ENCODE data around the gene RALY.

Gene RALY

DNA sequence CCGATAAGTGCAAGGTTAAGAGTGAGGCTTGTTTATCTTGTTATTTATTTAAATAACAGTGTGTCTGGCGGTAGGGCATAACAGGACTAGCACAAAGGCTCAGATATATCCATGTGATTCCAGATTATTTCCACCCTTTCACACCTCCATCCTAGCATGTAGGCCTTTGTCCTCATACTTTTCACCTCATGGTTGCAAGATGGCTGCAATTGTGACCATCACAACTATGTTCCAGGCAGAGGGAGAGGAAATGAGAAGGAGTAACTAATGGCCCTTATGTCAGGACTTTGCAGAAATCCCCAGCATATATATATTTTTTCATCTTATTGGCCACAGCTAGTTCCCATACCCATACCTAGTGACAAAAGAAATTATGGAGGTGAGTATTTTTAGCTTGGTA is 23.5 kb upstream of the RALY start:
- Histone ChIP-seq H3K4me2 (ENCODE audit: low read length) (no peak overlapping the region), H3K36me3 (ENCODE audit: insufficient read depth, low read length) (no peaks in the 10 kb centered on the region), H3K9me3 (replicated peaks; ENCODE audit: low read length) (no peaks in the 10 kb centered on the region), H3K27me3 (ENCODE audit: control insufficient read depth, insufficient read depth, low read length) (peaks cover 8% of the 10 kb centered on the region), H3K4me3 (ENCODE audit: low read length) (no peak overlapping the region), H3K9ac (ENCODE audit: low read depth, low read length) (no peak overlapping the region), H3K4me1 (ENCODE audit: control insufficient read depth, insufficient read depth, low read length) (no peaks in the 10 kb centered on the region)

DNA sequence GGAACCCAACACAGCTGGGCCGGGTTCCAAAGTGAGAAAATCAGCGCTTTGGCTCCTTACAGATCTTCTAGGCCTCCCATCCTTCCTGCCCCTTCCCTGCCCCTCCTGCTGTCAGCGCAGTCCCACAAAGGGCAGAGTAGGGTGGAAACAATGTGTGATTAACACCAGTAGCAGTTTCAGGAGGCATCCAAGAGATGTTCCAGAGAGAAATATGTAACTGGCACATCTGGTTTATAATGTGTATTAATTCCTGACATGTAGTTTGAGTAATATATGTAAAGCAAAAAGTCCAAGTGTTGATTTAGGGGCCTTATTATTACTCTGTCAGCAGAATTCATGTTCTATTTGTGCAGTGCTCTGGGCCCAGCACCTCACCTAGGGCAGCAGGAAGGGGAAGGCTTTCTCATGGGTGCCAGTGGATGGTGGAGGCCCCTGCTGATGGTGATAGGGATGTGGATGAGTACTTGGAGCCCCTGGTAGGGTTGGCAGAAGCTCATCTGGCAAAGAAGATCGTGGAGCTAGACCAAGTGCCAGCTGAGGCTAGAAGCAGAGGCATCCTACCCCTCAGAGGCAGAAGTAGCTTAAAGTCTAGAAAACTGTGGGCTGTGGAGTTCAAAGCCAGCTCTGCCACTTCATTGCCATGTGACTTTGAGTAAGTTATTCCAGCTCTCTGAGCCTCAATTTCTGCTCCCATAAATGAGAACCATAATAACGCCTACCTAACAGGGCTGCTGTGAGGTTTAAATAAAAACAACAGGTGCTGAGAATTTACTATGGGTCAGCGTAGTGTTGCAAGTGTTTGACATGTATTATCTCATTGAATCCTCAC is 22.4 kb upstream of the RALY start:
- Histone ChIP-seq H3K4me1 (ENCODE audit: control insufficient read depth, insufficient read depth, low read length) (no peaks in the 10 kb centered on the region), H3K9ac (ENCODE audit: low read depth, low read length) (no peak overlapping the region), H3K4me3 (ENCODE audit: low read length) (no peak overlapping the region), H3K36me3 (ENCODE audit: insufficient read depth, low read length) (no peaks in the 10 kb centered on the region), H3K9me3 (replicated peaks; ENCODE audit: low read length) (no peaks in the 10 kb centered on the region), H3K27me3 (ENCODE audit: control insufficient read depth, insufficient read depth, low read length) (peaks cover 6% of the 10 kb centered on the region), H3K4me2 (ENCODE audit: low read length) (no peak overlapping the region)

DNA sequence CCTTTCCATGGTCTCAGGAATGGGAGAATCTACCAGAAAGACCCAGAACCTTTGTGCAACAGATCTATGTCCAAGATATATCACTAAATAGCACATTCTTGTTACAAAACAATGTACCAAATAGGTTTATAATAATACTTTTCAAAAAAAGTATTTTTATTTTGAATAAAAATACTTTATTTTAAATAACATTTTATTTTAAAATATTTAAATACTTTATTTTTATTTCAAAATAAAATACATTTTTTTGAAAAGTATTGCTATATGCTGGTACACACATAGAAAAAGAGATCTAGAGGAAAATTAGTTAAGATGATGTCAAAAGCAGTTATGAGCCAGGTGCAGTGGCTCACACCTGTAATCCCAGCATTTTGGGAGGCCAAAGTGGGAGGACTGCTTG is 16.8 kb upstream of the RALY start:
- no peaks in the 10 kb centered on the region for H3K9me3 ChIP-seq (replicated peaks; ENCODE audit: low read length)
- no peak overlapping the region for H3K4me2 ChIP-seq (ENCODE audit: low read length)
- H3K9ac ChIP-seq (ENCODE audit: low read depth, low read length) = no peak overlapping the region
- no peak overlapping the region for H3K4me3 ChIP-seq (ENCODE audit: low read length)
- peaks cover 43% of the 10 kb centered on the region for H3K27me3 ChIP-seq (ENCODE audit: control insufficient read depth, insufficient read depth, low read length)
- H3K36me3 ChIP-seq (ENCODE audit: insufficient read depth, low read length) = no peaks in the 10 kb centered on the region
- no peaks in the 10 kb centered on the region for H3K4me1 ChIP-seq (ENCODE audit: control insufficient read depth, insufficient read depth, low read length)

DNA sequence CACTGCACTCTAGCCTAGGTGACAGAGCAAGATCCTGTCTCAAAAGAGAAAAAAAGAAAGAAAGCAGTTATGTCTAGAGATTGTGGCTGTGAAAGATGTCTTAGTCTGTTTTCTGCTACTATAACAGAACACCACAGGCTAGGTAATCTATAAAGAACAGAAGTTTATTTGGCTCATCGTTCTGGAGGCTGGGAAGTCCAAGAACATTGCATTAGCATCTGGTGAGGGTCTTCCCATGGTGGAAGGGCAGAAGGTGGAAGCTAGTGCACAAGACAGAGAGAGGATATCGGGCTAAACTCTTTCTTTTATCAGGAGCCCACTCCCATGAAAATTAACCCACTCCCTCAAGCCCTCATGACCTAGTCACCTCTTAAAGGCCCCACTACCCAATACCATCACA is 16.2 kb upstream of the RALY start:
- no peak overlapping the region for H3K4me3 ChIP-seq (ENCODE audit: low read length)
- no peaks in the 10 kb centered on the region for H3K9me3 ChIP-seq (replicated peaks; ENCODE audit: low read length)
- H3K36me3 ChIP-seq (ENCODE audit: insufficient read depth, low read length) = no peaks in the 10 kb centered on the region
- no peaks in the 10 kb centered on the region for H3K4me1 ChIP-seq (ENCODE audit: control insufficient read depth, insufficient read depth, low read length)
- H3K4me2 ChIP-seq (ENCODE audit: low read length) = no peak overlapping the region
- H3K27me3 ChIP-seq (ENCODE audit: control insufficient read depth, insufficient read depth, low read length) = peaks cover 43% of the 10 kb centered on the region
- no peak overlapping the region for H3K9ac ChIP-seq (ENCODE audit: low read depth, low read length)

- H3K27me3 ChIP-seq (ENCODE audit: control insufficient read depth, insufficient read depth, low read length) = peaks cover 47% of the 10 kb centered on the region
- H3K9me3 ChIP-seq (replicated peaks; ENCODE audit: low read length) = no peaks in the 10 kb centered on the region
- H3K4me3 ChIP-seq (ENCODE audit: low read length) = no peak overlapping the region
- no peaks in the 10 kb centered on the region for H3K4me1 ChIP-seq (ENCODE audit: control insufficient read depth, insufficient read depth, low read length)
- H3K4me2 ChIP-seq (ENCODE audit: low read length) = no peak overlapping the region
- H3K9ac ChIP-seq (ENCODE audit: low read depth, low read length) = no peak overlapping the region
- H3K36me3 ChIP-seq (ENCODE audit: insufficient read depth, low read length) = no peaks in the 10 kb centered on the region
Measured at GRCh38 chr20:33979094-33979493, 14.6 kb upstream of the RALY start.

DNA sequence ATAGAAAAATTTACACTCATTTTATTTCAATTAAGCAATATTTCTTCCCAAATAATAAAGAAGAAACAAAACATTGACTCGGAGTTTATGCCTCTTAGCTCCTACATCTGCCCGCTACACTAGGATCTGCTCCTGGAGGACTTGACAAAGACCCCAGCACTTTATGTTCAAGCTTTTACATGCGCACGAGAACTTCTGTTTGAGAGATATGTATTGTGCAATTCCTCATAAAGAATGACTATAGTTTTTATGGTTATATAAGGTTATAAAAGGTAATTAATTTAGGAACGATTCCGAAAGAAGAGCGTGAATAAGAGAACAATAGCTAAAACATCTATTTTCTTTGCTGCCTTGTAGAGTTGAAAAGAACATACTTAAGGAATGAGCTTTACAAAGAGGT is 12.4 kb upstream of the RALY start:
- Histone ChIP-seq H3K27me3 (ENCODE audit: control insufficient read depth, insufficient read depth, low read length) (peaks cover 45% of the 10 kb centered on the region), H3K4me2 (ENCODE audit: low read length) (no peak overlapping the region), H3K9ac (ENCODE audit: low read depth, low read length) (no peak overlapping the region), H3K4me3 (ENCODE audit: low read length) (no peak overlapping the region), H3K36me3 (ENCODE audit: insufficient read depth, low read length) (no peaks in the 10 kb centered on the region), H3K9me3 (replicated peaks; ENCODE audit: low read length) (no peaks in the 10 kb centered on the region), H3K4me1 (ENCODE audit: control insufficient read depth, insufficient read depth, low read length) (no peaks in the 10 kb centered on the region)

GRCh38 chr20:33981964-33982363 is 11.7 kb upstream of the RALY start:
- Histone ChIP-seq H3K9me3 (replicated peaks; ENCODE audit: low read length) (no peaks in the 10 kb centered on the region), H3K36me3 (ENCODE audit: insufficient read depth, low read length) (no peaks in the 10 kb centered on the region), H3K4me1 (ENCODE audit: control insufficient read depth, insufficient read depth, low read length) (no peaks in the 10 kb centered on the region), H3K4me3 (ENCODE audit: low read length) (no peak overlapping the region), H3K4me2 (ENCODE audit: low read length) (no peak overlapping the region), H3K9ac (ENCODE audit: low read depth, low read length) (no peak overlapping the region), H3K27me3 (ENCODE audit: control insufficient read depth, insufficient read depth, low read length) (peaks cover 40% of the 10 kb centered on the region)

DNA sequence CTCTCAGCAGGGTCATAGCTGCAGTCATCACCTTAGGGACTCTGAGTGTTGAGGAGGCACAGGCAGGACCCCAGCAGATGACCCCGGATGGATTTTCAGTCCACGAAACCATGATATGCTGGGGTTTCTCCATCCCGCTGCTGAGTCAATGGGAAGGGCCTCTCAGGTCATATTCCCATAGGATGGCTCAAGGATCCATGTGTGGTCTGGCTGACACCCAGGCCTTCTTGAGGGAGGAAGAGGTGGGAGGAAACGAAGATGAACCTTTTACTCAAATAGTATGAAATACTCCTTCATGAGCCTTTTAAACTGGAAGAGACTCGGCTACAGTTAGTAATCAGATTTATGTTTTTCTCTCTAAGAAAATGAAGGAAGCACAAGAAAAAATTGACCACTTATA is 10.3 kb upstream of the RALY start:
- no peak overlapping the region for H3K9ac ChIP-seq (ENCODE audit: low read depth, low read length)

DNA sequence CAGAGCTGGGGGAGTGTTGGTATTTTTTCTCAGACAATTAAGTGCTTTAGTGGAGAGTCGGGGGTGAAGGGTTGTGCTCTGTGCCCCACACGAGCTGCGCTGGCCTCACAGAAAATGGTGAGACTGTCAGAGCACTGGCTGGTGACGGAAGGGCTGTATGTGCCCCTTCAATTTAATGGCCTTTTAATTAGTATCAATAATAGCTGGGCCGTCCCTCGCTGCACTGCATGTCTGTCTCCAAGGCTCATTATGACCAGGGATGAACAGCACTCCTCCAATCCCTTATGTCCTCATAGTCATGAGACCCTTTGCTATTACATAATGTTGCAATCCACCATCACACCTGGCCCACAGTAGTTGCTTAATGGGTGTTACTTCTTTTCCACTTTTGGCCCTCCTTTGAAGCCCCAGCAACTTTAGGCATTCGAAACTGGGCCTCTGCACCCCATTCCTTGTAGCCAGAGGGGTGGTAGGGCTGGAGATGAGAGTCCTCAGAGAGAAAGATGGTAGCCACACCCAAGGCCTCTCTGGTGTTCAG is 9.5 kb upstream of the RALY start:
- no peak overlapping the region for H3K4me3 ChIP-seq (ENCODE audit: low read length)
- peaks cover 25% of the 10 kb centered on the region for H3K27me3 ChIP-seq (ENCODE audit: control insufficient read depth, insufficient read depth, low read length)
- H3K9me3 ChIP-seq (replicated peaks; ENCODE audit: low read length) = no peaks in the 10 kb centered on the region
- no peak overlapping the region for H3K9ac ChIP-seq (ENCODE audit: low read depth, low read length)
- H3K36me3 ChIP-seq (ENCODE audit: insufficient read depth, low read length) = no peaks in the 10 kb centered on the region
- no peak overlapping the region for H3K4me2 ChIP-seq (ENCODE audit: low read length)
- H3K4me1 ChIP-seq (ENCODE audit: control insufficient read depth, insufficient read depth, low read length) = no peaks in the 10 kb centered on the region

More for the DNA sequence above, 10.3 kb upstream of the RALY start:
- Histone ChIP-seq H3K27me3 (ENCODE audit: control insufficient read depth, insufficient read depth, low read length) (peaks cover 31% of the 10 kb centered on the region), H3K4me1 (ENCODE audit: control insufficient read depth, insufficient read depth, low read length) (no peaks in the 10 kb centered on the region), H3K4me2 (ENCODE audit: low read length) (no peak overlapping the region), H3K9me3 (replicated peaks; ENCODE audit: low read length) (no peaks in the 10 kb centered on the region), H3K4me3 (ENCODE audit: low read length) (no peak overlapping the region), H3K36me3 (ENCODE audit: insufficient read depth, low read length) (no peaks in the 10 kb centered on the region)

DNA sequence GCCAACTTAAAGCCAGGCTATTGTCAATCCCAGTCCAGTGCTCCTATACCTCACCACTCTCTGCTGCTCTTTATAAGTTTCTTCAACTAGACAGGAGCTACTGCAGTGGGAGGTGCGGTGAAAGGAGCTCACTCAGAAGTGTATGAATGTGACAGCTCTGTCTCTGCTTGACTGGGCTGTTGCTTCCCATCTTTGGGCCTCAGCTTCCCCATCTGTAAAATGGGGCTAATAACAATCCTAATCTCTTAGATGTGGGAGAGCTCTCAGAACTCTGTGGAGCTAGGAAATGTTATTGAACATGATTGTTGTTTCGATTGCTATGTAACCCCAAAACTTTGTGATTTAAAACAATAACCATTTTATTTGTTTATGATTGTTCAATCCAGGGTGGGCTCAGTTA is 8.4 kb upstream of the RALY start:
- no peaks in the 10 kb centered on the region for H3K36me3 ChIP-seq (ENCODE audit: insufficient read depth, low read length)
- peaks cover 16% of the 10 kb centered on the region for H3K27me3 ChIP-seq (ENCODE audit: control insufficient read depth, insufficient read depth, low read length)
- H3K4me2 ChIP-seq (ENCODE audit: low read length) = no peak overlapping the region
- H3K9ac ChIP-seq (ENCODE audit: low read depth, low read length) = no peak overlapping the region
- H3K9me3 ChIP-seq (replicated peaks; ENCODE audit: low read length) = no peaks in the 10 kb centered on the region
- H3K4me3 ChIP-seq (ENCODE audit: low read length) = no peak overlapping the region
- H3K4me1 ChIP-seq (ENCODE audit: control insufficient read depth, insufficient read depth, low read length) = no peaks in the 10 kb centered on the region

GRCh38 chr20:33985830-33986229 is 7.9 kb upstream of the RALY start:
- Histone ChIP-seq H3K4me2 (ENCODE audit: low read length) (no peak overlapping the region), H3K4me3 (ENCODE audit: low read length) (no peak overlapping the region), H3K27me3 (ENCODE audit: control insufficient read depth, insufficient read depth, low read length) (peaks cover 10% of the 10 kb centered on the region), H3K9ac (ENCODE audit: low read depth, low read length) (no peak overlapping the region), H3K4me1 (ENCODE audit: control insufficient read depth, insufficient read depth, low read length) (no peaks in the 10 kb centered on the region), H3K9me3 (replicated peaks; ENCODE audit: low read length) (no peaks in the 10 kb centered on the region), H3K36me3 (ENCODE audit: insufficient read depth, low read length) (no peaks in the 10 kb centered on the region)
